ENCODE results near the gene RUNX3.

GRCh38 chr1:24900985-24901781 lies 28.9 kb downstream of the RUNX3 start:
- TF ChIP-seq CTCF (conservative IDR thresholded peaks at IDR 0.05 in 1 of 2, IDR thresholded peaks at IDR 0.05 in 1 of 2; ENCODE audit: extremely low read depth in 1 of 2, insufficient read depth in 1 of 2, low read depth in 1 of 2, low read length in 2 of 2): no peak
- TF ChIP-seq EZH2 (IDR thresholded peaks at IDR 0.05; ENCODE audit: borderline replicate concordance, low read length): no peak

All from mammary epithelial cell (primary cell).